ENCODE measurements around the gene AMPD3.
"Not testable (repeated sequence)": the region's sequence is repeated elsewhere in the genome, so short reads cannot be mapped to it uniquely, and the experiment has no call there.

AMPD3 gene

GRCh38 chr11:10418950-10419310, 36.1 kb upstream of the AMPD3 start:
- H3K4me3 ChIP-seq (ENCODE audit: low read length), result no peak overlapping the region
- DNase-seq (ENCODE audit: low read depth), result no peak
- no peak for TF ChIP-seq CTCF (conservative IDR thresholded peaks at IDR 0.05; ENCODE audit: low read length)

- peak; percentile 42 for DNase-seq (ENCODE audit: low read depth)
- TF ChIP-seq CTCF (conservative IDR thresholded peaks at IDR 0.05; ENCODE audit: low read length), result no peak
- no peak overlapping the region for H3K4me3 ChIP-seq (ENCODE audit: low read length)
These were observed 28.6 kb upstream of the AMPD3 start for GRCh38 chr11:10426475-10426874.

GRCh38 chr11:10428453-10428852, 26.6 kb upstream of the AMPD3 start:
- no peak for DNase-seq (ENCODE audit: low read depth)
- no peak overlapping the region for H3K4me3 ChIP-seq (ENCODE audit: low read length)
- TF ChIP-seq CTCF (conservative IDR thresholded peaks at IDR 0.05; ENCODE audit: low read length), result no peak

- no peak overlapping the region for H3K4me3 ChIP-seq (ENCODE audit: low read length)
- TF ChIP-seq CTCF (conservative IDR thresholded peaks at IDR 0.05; ENCODE audit: low read length), result no peak
- no peak for DNase-seq (ENCODE audit: low read depth)
These were observed 25.5 kb upstream of the AMPD3 start for GRCh38 chr11:10429526-10429925.

GRCh38 chr11:10432493-10432892, 22.6 kb upstream of the AMPD3 start:
- no peak overlapping the region for H3K4me3 ChIP-seq (ENCODE audit: low read length)
- no peak for TF ChIP-seq CTCF (conservative IDR thresholded peaks at IDR 0.05; ENCODE audit: low read length)
- no peak for DNase-seq (ENCODE audit: low read depth)

GRCh38 chr11:10432971-10433370, 22.1 kb upstream of the AMPD3 start:
- H3K4me3 ChIP-seq (ENCODE audit: low read length), result no peak overlapping the region
- no peak for TF ChIP-seq CTCF (conservative IDR thresholded peaks at IDR 0.05; ENCODE audit: low read length)
- no peak for DNase-seq (ENCODE audit: low read depth)

GRCh38 chr11:10436224-10436623, 18.8 kb upstream of the AMPD3 start:
- no peak for TF ChIP-seq CTCF (conservative IDR thresholded peaks at IDR 0.05; ENCODE audit: low read length)
- DNase-seq (ENCODE audit: low read depth), result no peak
- H3K4me3 ChIP-seq (ENCODE audit: low read length), result no peak overlapping the region

- H3K4me3 ChIP-seq (ENCODE audit: low read length), result not testable (repeated sequence)
These were observed 18.4 kb upstream of the AMPD3 start for GRCh38 chr11:10436683-10437082.

More at GRCh38 chr11:10436683-10437082, 18.4 kb upstream of the AMPD3 start:
- not testable (repeated sequence) for DNase-seq (ENCODE audit: low read depth)
